Measurements from ENCODE around the gene MAOB.

GRCh38 chrX:43718546-43718945 lies 163.7 kb downstream of the MAOB start:
- no peak for TF ChIP-seq CTCF (IDR thresholded peaks at IDR 0.05)
- no peak for TF ChIP-seq POLR2A (IDR thresholded peaks at IDR 0.05)
